ENCODE results near the gene SET.
A peak's percentile ranks its signal among the peaks of the same experiment; 100 is the strongest.
"Not testable (repeated sequence)": the region's sequence is repeated elsewhere in the genome, so short reads cannot be mapped to it uniquely, and the experiment has no call there.

The SET gene

GRCh38 chr9:128689293-128689774 lies 312 bp downstream of the SET start:
- no peak for DNase-seq

GRCh38 chr9:128689820-128690683 lies 1.0 kb downstream of the SET start:
- DNase-seq: peak; percentile 79

GRCh38 chr9:128690684-128691034 lies 1.6 kb downstream of the SET start:
- DNase-seq: no peak

DNA sequence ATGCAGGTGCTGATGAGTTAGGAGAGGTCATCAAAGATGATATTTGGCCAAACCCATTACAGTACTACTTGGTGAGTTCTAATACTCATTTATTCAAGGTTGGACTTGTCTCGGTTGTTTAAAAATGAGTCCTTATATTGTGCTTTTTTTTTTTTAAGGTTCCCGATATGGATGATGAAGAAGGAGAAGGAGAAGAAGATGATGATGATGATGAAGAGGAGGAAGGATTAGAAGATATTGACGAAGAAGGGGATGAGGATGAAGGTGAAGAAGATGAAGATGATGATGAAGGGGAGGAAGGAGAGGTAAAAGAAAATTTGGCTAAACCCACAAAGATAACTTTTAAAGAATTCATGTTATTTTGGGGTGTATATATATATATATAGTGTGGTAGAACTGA lies 4.7 kb downstream of the SET start:
- DNase-seq: not testable (repeated sequence)

GRCh38 chr9:128694344-128694743 lies 5.3 kb downstream of the SET start:
- no peak for DNase-seq

GRCh38 chr9:128696923-128697707 lies 8.1 kb downstream of the SET start:
- no peak for DNase-seq

GRCh38 chr9:128699096-128699795 lies 10.2 kb downstream of the SET start:
- DNase-seq: not testable (repeated sequence)

- no peak for DNase-seq
Measured at GRCh38 chr9:128701227-128701854, 12.3 kb downstream of the SET start.

- peak; percentile 96 for DNase-seq
Measured at GRCh38 chr9:128702445-128702948, 13.5 kb downstream of the SET start, which contains the start of gene PKN3. PKN3 (plus strand) TSS chr9:128702503; CDS start chr9:128702916, 413 bp downstream.

DNA sequence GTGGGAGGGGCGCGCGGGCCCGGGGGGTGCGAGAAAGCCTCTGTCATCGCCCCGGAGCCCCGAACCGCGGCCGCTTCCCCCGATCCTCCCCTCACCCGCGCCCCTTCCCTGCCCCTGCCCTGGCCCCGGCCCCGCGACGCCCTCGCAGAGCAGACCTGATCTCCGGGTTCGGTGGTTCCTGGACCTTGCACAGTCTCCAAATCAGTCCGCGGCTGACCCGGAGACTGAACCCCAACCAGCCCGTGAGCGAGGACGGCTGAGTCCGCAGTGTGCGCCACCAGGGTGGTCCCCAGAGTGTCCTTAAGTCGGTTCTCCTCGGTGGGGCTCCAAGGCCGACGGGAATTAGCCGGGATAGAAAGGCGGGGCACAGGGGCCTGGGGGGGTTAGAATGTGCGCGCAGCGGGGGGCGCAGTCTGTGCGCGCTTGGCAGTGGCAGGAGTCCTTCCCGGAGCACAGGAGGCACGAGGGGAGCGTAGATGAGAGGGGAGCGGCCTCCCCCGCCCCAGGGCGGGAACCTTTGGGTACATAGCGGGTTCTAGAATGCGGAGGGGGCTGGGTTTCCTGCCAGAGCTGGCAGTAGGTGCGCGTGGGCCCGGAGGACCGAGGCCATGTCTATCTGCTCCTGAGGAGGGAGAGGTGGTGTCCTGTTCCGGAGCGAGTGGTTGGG lies 14.1 kb downstream of the SET start:
- peak; percentile 82 for DNase-seq

GRCh38 chr9:128703616-128704355 lies 14.8 kb downstream of the SET start:
- peak; percentile 70 for DNase-seq

- DNase-seq: no peak
Measured at GRCh38 chr9:128704356-128704670, 15.3 kb downstream of the SET start.

GRCh38 chr9:128705051-128705965 lies 16.3 kb downstream of the SET start:
- no peak for DNase-seq

DNA sequence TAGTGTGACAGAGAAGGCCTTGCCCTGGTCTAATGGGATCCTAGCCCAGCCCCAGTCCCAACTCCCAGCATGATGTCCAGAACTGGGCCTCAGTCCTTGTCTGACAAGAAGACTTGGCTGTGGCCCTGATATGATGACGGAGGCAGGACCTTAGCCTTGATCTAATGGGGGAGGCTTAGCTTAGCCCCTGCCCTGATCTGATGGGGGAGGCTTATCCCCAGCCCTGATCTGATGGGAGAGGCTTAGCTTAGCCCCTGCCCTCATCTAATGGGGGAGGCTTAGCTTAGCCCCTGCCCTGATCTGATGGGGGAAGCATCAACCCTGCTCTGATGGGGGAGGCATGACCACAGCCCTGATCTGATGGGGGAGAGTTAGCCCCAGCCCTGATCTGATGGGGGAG lies 17.0 kb downstream of the SET start:
- no peak for DNase-seq

- no peak for DNase-seq
Measured at GRCh38 chr9:128706671-128707381, 17.8 kb downstream of the SET start.

GRCh38 chr9:128707446-128707845 lies 18.4 kb downstream of the SET start:
- DNase-seq: no peak

DNA sequence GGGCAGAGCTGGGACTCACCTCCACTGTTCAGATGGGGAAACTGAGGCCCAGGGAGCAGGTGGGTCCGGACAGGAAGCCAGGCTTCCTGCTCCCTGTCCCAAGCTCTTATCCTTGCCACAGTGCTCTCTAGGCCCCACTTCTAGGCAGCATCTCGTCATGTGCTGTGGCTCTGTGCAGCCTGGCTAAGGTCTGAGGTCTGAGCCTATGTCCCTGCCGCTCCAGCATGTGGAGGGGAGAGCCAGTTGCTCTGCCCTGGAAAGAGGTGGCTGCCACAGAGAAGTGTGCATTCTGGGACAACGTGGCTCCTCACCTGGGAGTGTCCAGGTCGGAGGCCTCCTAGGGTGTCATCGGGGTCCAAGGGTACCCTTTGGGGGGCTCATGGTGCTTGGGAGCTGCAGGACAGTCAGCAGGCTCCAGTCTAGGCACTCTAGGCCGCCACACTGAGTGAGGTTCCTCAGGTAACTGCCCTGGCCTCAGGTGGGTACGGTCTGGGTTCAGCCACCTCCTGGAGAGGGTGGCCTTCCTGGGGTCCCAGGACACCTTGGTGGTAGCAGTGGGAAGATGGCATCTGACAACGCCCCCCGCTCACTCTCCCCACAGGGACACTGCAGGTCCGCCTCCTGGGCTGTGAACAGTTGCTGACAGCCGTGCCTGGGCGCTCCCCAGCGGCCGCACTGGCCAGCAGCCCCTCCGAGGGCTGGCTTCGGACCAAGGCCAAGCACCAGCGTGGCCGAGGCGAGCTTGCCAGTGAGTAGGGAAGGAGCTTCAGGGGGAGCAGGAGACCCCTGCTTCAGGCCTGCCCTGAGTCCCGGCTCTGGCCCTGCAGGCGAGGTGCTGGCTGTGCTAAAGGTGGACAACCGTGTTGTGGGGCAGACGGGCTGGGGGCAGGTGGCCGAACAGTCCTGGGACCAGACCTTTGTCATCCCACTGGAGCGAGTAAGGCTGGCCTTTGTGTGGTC lies 23.7 kb downstream of the SET start:
- no peak for DNase-seq

DNA sequence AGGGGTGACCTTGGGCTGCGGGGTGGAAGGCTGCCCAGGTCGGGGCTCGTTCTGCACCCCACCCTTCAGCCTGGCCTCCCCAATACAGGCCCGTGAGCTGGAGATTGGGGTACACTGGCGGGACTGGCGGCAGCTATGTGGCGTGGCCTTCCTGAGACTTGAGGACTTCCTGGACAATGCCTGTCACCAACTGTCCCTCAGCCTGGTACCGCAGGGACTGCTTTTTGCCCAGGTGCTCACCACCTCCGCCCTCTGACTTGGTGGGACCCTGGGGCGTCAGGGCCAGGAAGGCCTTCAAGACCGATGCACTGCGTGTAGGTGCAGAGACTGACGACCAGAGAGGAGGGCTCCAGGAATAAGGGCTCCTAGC lies 24.4 kb downstream of the SET start:
- DNase-seq: no peak

All from 8988T (cell line).